Aorta (tissue), 5 donors: Measurements from ENCODE around the gene SLC6A19. TPM values are rescaled to one million over a fixed set of nuclear protein-coding genes. Genes with fewer than 3 reads are reported as not detected.

Source experiments
- ATAC-seq: fragments of 200-7000 bp; cut with Tn5 transposase; one replicate; pipeline ENCODE4 v1.9.1; 2022; ENCODE audit warnings: moderate library complexity; ENCODE audit not compliant: low FRiP score
- DNase-seq, 2 donors: peaks; one replicate each; pipeline ENCODE4 v3.0.0-alpha.2; 2020
- H3K27ac ChIP-seq, 2 donors: one replicate each; pipeline ENCODE4 v1.5.1; 2013; ENCODE audit warnings: low read length in 2 of 2, mild to moderate bottlenecking in 2 of 2, moderate library complexity in 2 of 2, control low read depth in 1 of 2, inconsistent platforms in 1 of 2, low read depth in 1 of 2
- H3K27me3 ChIP-seq, 2 donors: one replicate each; pipeline ENCODE4 v1.6.1; 2013; ENCODE audit warnings: control low read depth in 1 of 2, low read length in 1 of 2, mild to moderate bottlenecking in 1 of 2, moderate library complexity in 1 of 2; ENCODE audit not compliant: insufficient read depth in 2 of 2, control insufficient read depth in 1 of 2
- H3K36me3 ChIP-seq, 2 donors: one replicate each; pipeline ENCODE4 v1.6.1; 2013; ENCODE audit warnings: control low read depth in 1 of 2, low read length in 1 of 2, mild to moderate bottlenecking in 1 of 2; ENCODE audit not compliant: insufficient read depth in 2 of 2, control insufficient read depth in 1 of 2
- H3K4me1 ChIP-seq, 2 donors: one replicate each; pipeline ENCODE4 v1.6.1; 2013; ENCODE audit warnings: low read length in 2 of 2, control low read depth in 1 of 2, mild to moderate bottlenecking in 1 of 2, moderate library complexity in 1 of 2; ENCODE audit not compliant: insufficient read depth in 2 of 2, control insufficient read depth in 1 of 2
- H3K4me3 ChIP-seq, 2 donors: one replicate each; pipeline ENCODE4 v1.5.1; 2013; ENCODE audit warnings: low read length in 2 of 2, control low read depth in 1 of 2, mild to moderate bottlenecking in 1 of 2
- H3K9me3 ChIP-seq: one replicate; pipeline ENCODE4 v1.6.1; 2013; ENCODE audit warnings: mild to moderate bottlenecking, low read length; ENCODE audit not compliant: control insufficient read depth
- WGBS, 2 donors: extraction: QIAGEN DNeasy Blood & Tissue Kit; methylation state at CpG; one replicate each; pipeline ENCODE4 v1.1.7; 2013; 5-methylcytosine and 5-hydroxymethylcytosine counted together
- intact Hi-C, 2 donors: fragments of 100-400 bp; cut with DNase I; formaldehyde crosslinking; loops; one replicate each; pipeline versions ENCODE4 v1.14.2 to v1.15.0; 2022
- polyA plus RNA-seq, 2 donors: library from polyadenylated mRNA; stranded (reverse); fragments of 200-250 nt; gene quantifications; one replicate each; pipeline ENCODE4 v1.2.3, GENCODE V29; 2013
- total RNA-seq, 2 donors: library from RNA; stranded (reverse); fragmentation: NEBNext Ultra II Directional; extraction: Animal tissue kit (Norgen Biotek cat#: 25700); gene quantifications; one replicate each; pipeline ENCODE4 v1.2.1, GENCODE V29; 2021
- donor health status: healthy with polysubstance abuse.
- donor health status: Bipolar disorder and iron deficiency.
- donor health status: DM: no; HTN: no; CAD: no.
- donor health status: DM: no; HTN: no; CAD: no.
- donor health status: DM: yes; HTN: yes; CAD: no.

Gene SLC6A19
- total and polyA plus RNA-seq, 4 donors = 0.12 to 9.5 TPM; not detected in 2

DNA sequence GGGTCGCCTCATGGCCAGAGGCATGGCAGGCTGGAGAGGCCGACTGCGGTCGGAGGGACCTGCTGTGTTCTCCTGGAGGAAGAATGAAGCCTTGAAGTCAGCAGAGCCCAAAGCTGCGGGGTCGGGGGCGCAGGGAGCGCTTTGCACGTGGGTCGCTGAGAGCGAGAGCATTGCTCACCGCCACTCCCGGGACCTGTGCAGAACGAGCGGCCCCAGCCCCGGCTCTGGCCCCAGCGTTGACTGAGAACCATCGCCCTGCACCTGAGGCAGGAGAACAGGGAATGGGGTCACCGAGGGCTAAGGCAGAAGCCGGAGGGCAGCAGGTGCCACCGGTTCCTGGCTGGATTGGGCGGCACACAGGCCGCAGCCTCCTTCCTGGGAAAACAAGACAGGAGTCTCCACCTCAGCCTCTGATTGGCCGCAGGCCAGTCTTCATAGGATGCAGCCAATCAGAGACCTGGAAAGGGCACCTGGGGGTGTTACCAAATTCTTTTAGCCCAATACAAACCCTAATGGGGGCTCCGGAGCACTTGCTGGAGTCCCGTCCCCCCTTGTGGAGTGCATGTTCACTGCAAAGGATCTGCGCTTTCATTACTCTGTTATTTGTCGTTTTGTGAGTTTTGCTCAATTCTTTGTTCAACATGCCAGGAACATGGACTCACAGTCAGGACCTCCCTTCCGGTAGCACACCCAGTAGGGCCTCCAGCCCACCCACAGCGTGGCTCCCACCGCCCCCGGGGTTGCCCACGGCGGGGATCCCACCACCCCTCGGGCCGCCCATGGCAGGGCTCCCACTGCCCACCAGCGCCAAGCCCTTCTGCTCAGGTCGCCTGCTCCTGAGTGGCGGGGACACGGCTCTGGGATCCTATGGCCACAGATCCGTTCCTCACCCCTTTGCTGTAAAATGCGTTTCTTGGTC, 24.7 kb upstream of the SLC6A19 start:
- peak; percentile 30 for ATAC-seq
- intact Hi-C loops = no loop called here
- H3K4me3 ChIP-seq = no peak overlapping the region
- H3K36me3 ChIP-seq = no peaks in the 10 kb centered on the region
- no peaks in the 10 kb centered on the region for H3K4me1 ChIP-seq
- no peaks in the 10 kb centered on the region for H3K27me3 ChIP-seq
- 82 to 84% methylated on average over 42 of the region's 42 CpGs for WGBS, 2 donors
- H3K9me3 ChIP-seq = no peaks in the 10 kb centered on the region
- no peak overlapping the region for H3K27ac ChIP-seq
- DNase-seq = peak; percentile 35 to 71

DNA sequence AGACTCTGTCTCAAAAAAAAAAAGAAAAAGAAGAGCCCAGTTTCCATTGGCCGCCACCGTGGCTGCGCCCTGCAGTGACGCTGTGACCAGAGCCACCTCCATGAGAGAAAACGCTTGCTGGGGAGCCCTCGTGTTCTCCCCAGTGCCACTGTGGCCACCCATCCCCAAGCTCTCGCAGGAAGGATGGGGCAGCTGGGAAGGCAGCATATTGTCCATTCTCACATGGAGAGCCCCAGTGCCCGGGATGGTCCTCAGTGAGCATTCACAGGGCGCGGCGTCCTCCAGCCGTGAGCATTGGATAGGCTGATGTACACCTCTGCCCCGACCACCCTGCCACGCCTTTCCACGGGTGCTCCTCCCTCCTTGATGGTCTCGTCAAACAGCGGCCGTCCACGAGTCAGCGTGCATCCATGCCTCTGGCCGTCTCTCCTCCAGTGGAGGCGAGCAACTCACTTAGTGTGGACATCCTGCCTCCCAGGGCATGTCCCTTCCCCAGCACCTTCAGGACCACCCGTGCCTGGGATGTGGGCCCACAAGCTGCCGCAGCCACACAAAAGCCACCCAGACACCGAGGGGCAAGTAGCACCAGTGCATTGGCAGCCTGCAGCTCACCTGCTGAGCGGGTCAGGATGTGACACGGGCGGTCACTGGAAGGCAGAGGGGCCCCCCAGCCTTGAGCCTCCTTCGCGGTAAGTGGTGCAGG, 23.4 kb upstream of the SLC6A19 start:
- Histone ChIP-seq H3K36me3 (no peaks in the 10 kb centered on the region), H3K4me1 (no peaks in the 10 kb centered on the region), H3K4me3 (no peak overlapping the region), H3K9me3 (no peaks in the 10 kb centered on the region), H3K27ac (no peak overlapping the region), H3K27me3 (no peaks in the 10 kb centered on the region)
- DNase-seq (peak; percentile 47 to 69), ATAC-seq (no peak)
- intact Hi-C loops = no loop called here
- WGBS, 2 donors = 86 to 90% methylated on average over 15 to 29 of the region's 30 CpGs

DNA sequence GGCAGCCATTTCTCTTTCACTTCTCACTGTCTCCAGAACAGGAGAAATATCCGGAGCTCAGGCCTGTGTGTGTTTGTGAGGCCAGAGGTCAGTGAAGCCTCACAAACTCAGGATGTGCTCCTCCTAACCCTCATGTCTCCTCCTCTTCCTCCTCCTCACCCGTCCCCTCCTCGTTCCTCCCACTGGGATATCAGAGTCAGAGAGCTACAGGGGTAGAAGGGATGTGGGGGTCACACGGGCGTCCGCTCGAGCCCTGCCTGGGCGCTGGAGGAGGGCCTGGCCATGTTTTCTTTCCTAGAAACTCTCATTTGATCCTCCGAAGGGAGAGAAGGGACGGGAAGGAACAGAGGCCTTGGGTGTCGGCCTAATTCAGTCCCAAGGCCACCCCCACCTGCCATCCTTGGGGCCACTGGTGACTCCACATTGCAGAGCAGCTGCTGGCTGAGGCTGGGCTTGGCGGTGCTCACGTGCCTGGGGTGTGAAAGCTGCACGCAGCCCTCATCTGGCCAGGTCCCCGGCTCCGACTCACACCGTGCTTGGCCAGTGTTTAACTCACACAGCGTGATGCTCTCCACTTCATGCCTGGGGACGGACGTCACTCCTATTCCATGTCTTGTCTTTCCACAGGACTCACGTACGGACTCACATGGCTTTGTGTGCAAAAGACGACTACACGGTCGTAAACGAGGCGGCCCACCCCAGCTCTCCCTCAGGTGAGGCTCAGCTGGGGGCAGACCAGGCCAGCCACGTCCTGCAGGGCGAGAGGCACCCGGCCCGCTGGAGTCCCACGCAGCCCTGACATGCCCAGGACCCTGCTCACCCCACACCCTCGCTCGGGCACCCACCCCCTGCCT, 22.6 kb upstream of the SLC6A19 start:
- H3K4me3 ChIP-seq = no peak overlapping the region
- no peaks in the 10 kb centered on the region for H3K4me1 ChIP-seq
- no peaks in the 10 kb centered on the region for H3K9me3 ChIP-seq
- H3K27ac ChIP-seq = no peak overlapping the region
- no peaks in the 10 kb centered on the region for H3K36me3 ChIP-seq
- DNase-seq (peak in 1 of 2 donors; percentile 29), ATAC-seq (no peak)
- intact Hi-C loops = no loop called here
- WGBS, 2 donors = 73% methylated on average over 27 of the region's 34 CpGs; no CpG with 5 or more reads in 1 of the 2 donors
- H3K27me3 ChIP-seq = no peaks in the 10 kb centered on the region

DNA sequence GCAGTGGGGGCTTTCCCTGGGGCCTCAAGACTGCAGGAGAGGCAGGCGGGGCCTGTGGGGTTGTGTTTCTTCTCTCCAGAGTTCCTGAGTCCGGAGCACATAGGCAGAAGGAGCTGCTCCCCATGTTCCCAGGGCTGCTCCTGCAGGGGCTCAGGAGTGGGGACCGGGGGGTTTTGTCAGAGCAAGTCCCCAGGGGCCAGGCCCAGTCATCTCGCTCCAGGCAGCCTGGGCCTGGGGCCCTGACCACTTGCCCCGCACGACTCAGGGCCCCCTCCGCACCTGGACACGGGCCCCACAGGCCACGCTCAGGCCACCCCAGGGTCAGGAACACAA, 22.0 kb upstream of the SLC6A19 start:
- Histone ChIP-seq H3K36me3 (no peaks in the 10 kb centered on the region), H3K27ac (no peak overlapping the region), H3K9me3 (no peaks in the 10 kb centered on the region), H3K4me1 (no peaks in the 10 kb centered on the region), H3K27me3 (no peaks in the 10 kb centered on the region), H3K4me3 (no peak overlapping the region)
- no peak for DNase-seq
- WGBS, 2 donors = 90% methylated on average over 2 of the region's 9 CpGs; no CpG with 5 or more reads in 1 of the 2 donors
- intact Hi-C loops = no loop called here
- ATAC-seq = no peak

DNA sequence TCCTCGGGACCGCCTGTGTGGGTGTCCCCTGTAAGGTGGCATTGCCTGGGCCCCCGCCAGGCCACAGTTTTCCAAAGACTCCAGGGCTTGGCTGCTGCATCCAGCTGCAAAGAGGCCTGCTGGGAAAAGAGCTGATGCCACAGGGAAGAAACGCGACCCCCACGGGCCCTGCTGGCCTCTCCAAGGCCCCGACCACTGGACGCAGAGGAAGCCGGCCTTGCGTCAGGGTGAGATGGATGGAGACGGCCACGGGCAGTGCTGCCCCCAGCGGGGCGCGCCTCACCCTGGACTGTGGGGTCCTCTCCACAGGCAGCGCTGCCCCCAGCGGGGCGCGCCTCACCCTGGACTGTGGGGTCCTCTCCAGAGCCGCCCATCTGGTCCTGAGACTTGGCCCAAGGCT, 21.3 kb upstream of the SLC6A19 start:
- DNase-seq = peak in 1 of 2 donors; percentile 38
- intact Hi-C loops = no loop called here
- no peaks in the 10 kb centered on the region for H3K27me3 ChIP-seq
- 88% methylated on average over 12 of the region's 20 CpGs; no CpG with 5 or more reads in 1 of the 2 donors for WGBS, 2 donors
- no peak overlapping the region for H3K27ac ChIP-seq
- H3K9me3 ChIP-seq = no peaks in the 10 kb centered on the region
- ATAC-seq = no peak
- H3K4me3 ChIP-seq = no peak overlapping the region
- H3K36me3 ChIP-seq = no peaks in the 10 kb centered on the region
- H3K4me1 ChIP-seq = no peaks in the 10 kb centered on the region

DNA sequence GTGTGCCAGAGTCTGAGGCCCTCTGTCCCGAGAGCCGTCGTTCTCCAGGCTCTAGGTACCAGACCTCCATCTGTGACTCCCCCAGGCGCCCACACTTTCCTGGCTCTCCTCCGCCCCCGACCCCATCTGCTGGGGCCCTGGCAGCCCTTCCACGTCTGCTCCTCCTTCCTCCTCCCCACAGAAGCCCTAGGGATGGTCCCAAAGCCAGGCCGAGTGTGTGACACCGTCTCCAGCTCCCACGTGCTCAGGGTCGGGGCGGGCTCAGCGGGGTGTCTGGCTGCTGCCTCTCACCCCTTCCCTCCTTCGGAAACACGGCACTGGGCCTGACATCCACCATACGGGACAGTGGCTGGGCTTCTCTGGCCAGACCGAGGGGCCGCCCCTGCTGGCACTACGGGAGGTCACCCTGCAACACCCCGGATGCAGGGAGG, 20.5 kb upstream of the SLC6A19 start:
- H3K36me3 ChIP-seq = no peaks in the 10 kb centered on the region
- no peaks in the 10 kb centered on the region for H3K27me3 ChIP-seq
- no peaks in the 10 kb centered on the region for H3K4me1 ChIP-seq
- H3K4me3 ChIP-seq = no peak overlapping the region
- H3K9me3 ChIP-seq = no peaks in the 10 kb centered on the region
- WGBS, 2 donors = 66 to 78% methylated on average over 19 to 20 of the region's 20 CpGs
- peak; percentile 40 to 70 for DNase-seq
- no peak for ATAC-seq
- intact Hi-C loops = no loop called here
- H3K27ac ChIP-seq = no peak overlapping the region

DNA sequence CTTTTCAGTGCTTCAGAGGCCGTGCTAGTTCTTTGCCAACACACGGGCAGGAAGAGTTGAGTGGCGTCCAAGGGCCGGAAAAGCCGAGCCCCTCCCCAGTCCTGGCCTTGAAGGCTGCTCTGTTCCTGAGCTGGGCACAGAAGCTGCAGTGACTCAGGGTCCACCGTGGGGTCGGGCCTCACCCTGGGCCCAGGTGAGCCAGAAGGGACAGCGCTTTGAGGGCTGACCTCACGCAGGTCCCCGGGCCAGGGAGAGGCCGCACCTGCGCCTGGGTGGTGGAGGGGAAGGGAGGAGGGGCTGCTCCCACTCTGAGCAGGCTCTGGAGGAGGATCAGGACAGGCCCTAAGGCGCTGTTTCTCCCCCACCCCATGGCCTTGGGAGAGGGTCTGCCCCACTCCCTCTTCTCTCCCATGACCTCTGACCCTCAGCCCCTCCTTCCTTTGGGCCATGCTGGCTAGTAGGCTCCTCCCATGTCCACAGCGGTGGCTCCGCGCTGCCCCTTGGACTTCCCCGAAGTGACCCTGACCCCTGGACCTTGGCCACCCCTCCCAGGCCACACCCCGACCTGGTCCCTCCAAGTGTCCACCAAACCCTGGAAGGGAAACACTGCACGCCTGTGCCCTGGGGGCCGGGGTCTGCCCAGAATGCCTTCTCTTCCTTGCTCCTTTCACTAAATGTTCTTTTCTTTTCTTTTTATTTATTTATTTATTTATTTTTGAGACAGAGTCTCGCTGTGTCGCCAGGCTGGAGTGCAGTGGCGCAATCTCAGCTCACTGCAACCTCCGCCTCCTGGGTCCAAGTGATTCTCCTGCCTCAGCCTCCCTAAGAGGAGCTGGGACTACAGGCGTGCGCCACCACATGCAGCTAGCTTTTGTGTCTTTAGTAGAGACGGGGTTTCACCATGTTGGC, 19.7 kb upstream of the SLC6A19 start:
- H3K27ac ChIP-seq = no peak overlapping the region
- H3K9me3 ChIP-seq = no peaks in the 10 kb centered on the region
- intact Hi-C loops = no loop called here
- H3K36me3 ChIP-seq = no peaks in the 10 kb centered on the region
- H3K27me3 ChIP-seq = no peaks in the 10 kb centered on the region
- 72 to 76% methylated on average over 27 of the region's 27 CpGs for WGBS, 2 donors
- ATAC-seq = peak; percentile 39
- no peaks in the 10 kb centered on the region for H3K4me1 ChIP-seq
- DNase-seq = peak; percentile 41 to 74
- no peak overlapping the region for H3K4me3 ChIP-seq

DNA sequence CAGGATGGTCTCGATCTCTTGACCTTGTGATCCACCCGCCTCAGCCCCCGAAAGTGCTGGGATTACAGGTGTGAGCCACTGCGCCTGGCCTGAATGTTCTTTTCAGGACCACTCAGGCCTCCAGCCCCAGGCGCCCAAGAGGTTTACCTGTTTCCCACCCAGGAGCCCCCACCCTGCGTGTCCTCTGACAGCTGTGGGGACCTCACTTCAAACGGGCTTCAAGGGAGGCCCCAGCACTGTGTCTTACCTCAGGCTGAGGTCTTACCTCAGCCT, 19.1 kb upstream of the SLC6A19 start:
- no peak for ATAC-seq
- H3K27me3 ChIP-seq = no peaks in the 10 kb centered on the region
- WGBS, 2 donors = 76 to 87% methylated on average over 7 of the region's 7 CpGs
- no peaks in the 10 kb centered on the region for H3K4me1 ChIP-seq
- no peak overlapping the region for H3K27ac ChIP-seq
- no peaks in the 10 kb centered on the region for H3K36me3 ChIP-seq
- DNase-seq = peak in 1 of 2 donors; percentile 51
- H3K4me3 ChIP-seq = no peak overlapping the region
- H3K9me3 ChIP-seq = no peaks in the 10 kb centered on the region
- intact Hi-C loops = no loop called here
